ENCODE results near the gene AXDND1. TPM values are rescaled to one million over a fixed set of nuclear protein-coding genes. Genes with fewer than 3 reads are reported as not detected.
"Not testable (repeated sequence)": the region's sequence is repeated elsewhere in the genome, so short reads cannot be mapped to it uniquely, and the experiment has no call there.

AXDND1 gene
- polyA plus RNA-seq, 3 donors from 2014 or later = not detected

DNA sequence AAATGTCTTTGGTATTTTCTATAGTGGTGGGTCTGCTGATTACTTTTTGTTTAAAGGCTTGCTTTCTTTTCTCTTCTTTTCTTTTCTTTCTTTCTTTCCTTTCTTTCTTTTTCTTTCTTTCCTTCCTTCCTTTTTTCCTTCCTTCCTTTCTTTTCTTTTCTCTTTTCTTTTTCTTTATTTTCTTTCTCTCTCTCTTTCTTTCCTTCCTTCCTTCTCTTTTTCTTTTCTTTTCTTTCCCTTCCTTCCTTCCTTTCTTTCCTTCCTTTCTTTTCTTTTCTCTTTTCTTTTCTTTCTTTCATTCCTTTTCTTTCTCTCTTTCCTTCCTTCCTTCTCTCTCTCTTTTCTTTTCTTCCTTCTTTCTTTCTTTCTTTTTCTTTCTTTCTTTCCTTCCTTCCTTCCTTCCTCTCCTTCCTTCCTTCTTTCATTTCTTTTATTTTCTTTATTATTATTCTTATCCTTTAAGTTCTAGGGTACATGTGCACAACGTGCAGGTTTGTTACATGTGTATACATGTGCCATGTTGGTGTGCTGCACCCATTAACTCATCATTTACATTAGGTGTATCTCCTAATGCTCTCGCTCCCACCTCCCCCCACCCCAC lies 93.9 kb downstream of the AXDND1 start:
- not testable (repeated sequence) for H3K27ac Mint-ChIP-seq; H3K27me3 Mint-ChIP-seq (ENCODE audit: low read depth in 3 of 3); H3K4me3 Mint-ChIP-seq; H3K36me3 Mint-ChIP-seq; DNase-seq; H3K4me1 Mint-ChIP-seq; H3K9me3 Mint-ChIP-seq

DNA sequence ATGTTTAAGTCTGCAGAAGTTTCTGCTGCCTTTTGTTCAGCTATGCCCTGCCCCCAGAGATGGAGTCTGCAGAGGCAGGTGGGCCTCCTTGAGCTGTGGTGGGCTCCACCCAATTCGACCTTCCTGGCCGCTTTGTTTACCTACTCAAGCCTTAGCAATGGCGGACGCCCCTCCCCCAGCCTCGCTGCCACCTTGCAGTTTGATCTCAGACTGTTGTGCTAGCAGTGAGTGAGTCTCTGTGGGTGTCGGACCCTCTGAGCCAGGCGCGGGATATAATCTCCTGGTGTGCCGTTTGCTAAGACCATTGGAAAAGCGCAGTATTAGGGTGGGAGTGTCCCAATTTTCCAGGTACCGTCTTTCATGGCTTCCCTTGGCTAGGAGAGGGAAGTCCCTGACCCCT lies 99.9 kb downstream of the AXDND1 start:
- peaks cover 4 to 11% (median 6%) of the 10 kb centered on the region in 6 donors for H3K9me3 Mint-ChIP-seq
- not testable (repeated sequence) for H3K27me3 Mint-ChIP-seq (ENCODE audit: low read depth in 3 of 3); H3K4me3 Mint-ChIP-seq; H3K27ac Mint-ChIP-seq; DNase-seq; H3K36me3 Mint-ChIP-seq; H3K4me1 Mint-ChIP-seq

DNA sequence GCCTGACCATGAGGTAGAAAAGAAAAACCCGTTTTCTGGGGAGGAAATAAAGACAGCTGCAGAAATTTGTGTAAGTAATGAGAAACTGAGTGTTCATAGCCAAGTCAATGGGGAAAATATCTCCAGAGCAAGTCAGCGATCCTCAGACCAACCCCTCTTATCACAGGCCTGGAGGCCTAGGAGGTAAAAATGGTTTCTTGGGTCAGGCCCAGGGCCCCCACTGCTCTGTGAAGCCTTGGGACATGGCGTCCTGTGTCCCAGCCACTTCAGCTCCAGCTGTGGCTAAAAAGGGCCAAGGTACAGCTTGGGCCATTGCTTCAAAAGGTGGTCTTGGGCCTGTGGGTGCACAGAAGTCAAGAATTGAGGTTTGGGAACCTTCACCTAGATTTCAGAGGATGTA lies 108.9 kb downstream of the AXDND1 start:
- no peak overlapping the region for H3K4me3 Mint-ChIP-seq
- H3K9me3 Mint-ChIP-seq = peaks cover 6 to 54% (median 27%) of the 10 kb centered on the region in 6 donors
- H3K27ac Mint-ChIP-seq = no peak overlapping the region
- no peaks in the 10 kb centered on the region for H3K4me1 Mint-ChIP-seq
- H3K36me3 Mint-ChIP-seq = no peaks in the 10 kb centered on the region
- DNase-seq = no peak
- peaks cover 0 to 4% (median 0%) of the 10 kb centered on the region in 3 donors for H3K27me3 Mint-ChIP-seq (ENCODE audit: low read depth in 3 of 3)

DNA sequence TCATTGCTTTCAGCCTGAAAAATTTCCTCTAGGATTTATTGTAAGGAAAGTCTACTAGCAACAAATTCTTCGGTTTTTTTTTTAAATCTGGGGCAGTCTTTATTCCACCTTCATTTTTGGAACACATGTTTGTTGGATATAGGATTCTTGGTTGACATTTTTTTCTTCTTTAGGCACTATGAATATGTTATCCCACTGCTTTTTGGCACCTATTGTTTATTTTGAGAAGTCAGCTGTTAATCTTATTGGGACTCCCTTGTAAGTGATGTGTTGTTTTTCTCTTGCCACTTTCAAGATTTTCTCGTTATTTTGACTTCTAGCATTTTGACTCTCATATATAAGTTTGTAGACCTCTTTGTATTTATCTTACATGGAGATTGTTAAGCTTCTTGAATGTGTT lies 110.7 kb downstream of the AXDND1 start:
- Mint-ChIP-seq H3K9me3 (peaks cover 6 to 58% (median 29%) of the 10 kb centered on the region in 6 donors), H3K4me3 (no peak overlapping the region), H3K27me3 (ENCODE audit: low read depth in 3 of 3) (peaks cover 0 to 4% (median 0%) of the 10 kb centered on the region in 3 donors), H3K36me3 (no peaks in the 10 kb centered on the region), H3K4me1 (no peaks in the 10 kb centered on the region), H3K27ac (no peak overlapping the region)
- DNase-seq = no peak

DNA sequence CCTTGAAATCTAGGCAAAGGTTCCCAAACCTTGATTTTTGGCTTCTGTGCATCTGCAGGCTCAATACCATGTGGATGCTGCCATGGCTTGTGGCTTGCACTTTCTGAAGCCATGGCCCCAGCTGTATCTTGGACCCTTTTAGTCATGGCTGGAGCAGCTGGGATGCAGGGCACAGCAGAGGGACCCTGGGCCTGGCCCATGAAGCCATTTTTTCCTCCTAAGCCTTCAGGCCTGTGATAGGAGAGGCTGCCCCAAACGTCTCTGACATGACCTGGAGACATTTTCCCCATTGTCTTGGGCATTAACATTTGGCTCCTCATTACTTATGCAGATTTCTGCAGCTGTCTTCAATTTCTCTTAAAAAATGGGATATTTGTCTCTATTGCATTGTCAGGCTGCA lies 112.6 kb downstream of the AXDND1 start:
- peaks cover 8 to 59% (median 30%) of the 10 kb centered on the region in 6 donors for H3K9me3 Mint-ChIP-seq
- H3K4me1 Mint-ChIP-seq = no peaks in the 10 kb centered on the region
- no peaks in the 10 kb centered on the region for H3K36me3 Mint-ChIP-seq
- H3K27me3 Mint-ChIP-seq (ENCODE audit: low read depth in 3 of 3) = peaks cover 0 to 4% (median 0%) of the 10 kb centered on the region in 3 donors
- DNase-seq = no peak
- no peak overlapping the region for H3K4me3 Mint-ChIP-seq
- H3K27ac Mint-ChIP-seq = no peak overlapping the region

DNA sequence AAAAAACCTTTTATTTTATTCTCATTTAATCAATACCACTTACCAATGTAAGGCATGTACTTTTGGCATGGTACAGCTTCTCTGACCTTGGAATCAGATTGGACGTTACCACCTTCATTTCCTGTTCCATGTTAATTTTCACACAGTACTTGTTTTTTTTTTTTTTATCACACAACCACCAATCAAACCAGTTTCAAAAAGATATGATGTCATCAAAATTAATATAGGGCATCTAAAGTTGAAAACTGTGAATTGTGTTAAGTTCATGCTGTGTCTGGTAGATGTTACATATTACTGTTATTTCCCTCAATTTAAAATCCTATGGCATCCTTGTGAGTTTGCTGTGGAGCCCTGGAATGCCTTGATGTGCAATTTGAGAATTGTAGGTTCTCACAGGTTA lies 124.8 kb downstream of the AXDND1 start:
- no peaks in the 10 kb centered on the region for H3K36me3 Mint-ChIP-seq
- DNase-seq = no peak
- no peak overlapping the region for H3K27ac Mint-ChIP-seq
- no peaks in the 10 kb centered on the region for H3K4me1 Mint-ChIP-seq
- peaks cover 0 to 3% (median 2%) of the 10 kb centered on the region in 3 donors for H3K27me3 Mint-ChIP-seq (ENCODE audit: low read depth in 3 of 3)
- H3K9me3 Mint-ChIP-seq = peaks cover 0 to 21% (median 14%) of the 10 kb centered on the region in 6 donors
- no peak overlapping the region for H3K4me3 Mint-ChIP-seq

DNA sequence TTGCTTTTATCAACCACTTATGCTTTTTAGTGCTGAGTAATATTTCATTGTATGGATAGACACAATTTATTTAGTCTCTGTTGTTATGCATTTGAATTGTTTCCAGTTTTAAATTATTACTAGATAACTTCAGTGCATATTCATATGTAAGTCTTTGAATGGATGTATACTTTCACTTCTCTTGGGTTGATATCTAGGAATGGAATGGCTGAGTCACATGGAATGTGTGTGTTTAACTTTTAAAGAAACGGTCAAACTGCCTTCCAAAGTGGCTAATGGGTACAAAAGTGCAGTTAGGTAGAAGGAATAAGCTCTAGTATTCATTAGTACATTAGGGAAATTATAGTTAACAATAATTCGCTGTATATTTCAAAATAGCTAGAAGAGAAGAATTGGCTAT lies 127.6 kb downstream of the AXDND1 start:
- peaks cover 0 to 9% (median 6%) of the 10 kb centered on the region in 6 donors for H3K9me3 Mint-ChIP-seq
- no peak overlapping the region for H3K27ac Mint-ChIP-seq
- H3K36me3 Mint-ChIP-seq = no peaks in the 10 kb centered on the region
- no peak for DNase-seq
- no peaks in the 10 kb centered on the region for H3K4me1 Mint-ChIP-seq
- peaks cover 0 to 6% (median 3%) of the 10 kb centered on the region in 3 donors for H3K27me3 Mint-ChIP-seq (ENCODE audit: low read depth in 3 of 3)
- no peak overlapping the region for H3K4me3 Mint-ChIP-seq

DNA sequence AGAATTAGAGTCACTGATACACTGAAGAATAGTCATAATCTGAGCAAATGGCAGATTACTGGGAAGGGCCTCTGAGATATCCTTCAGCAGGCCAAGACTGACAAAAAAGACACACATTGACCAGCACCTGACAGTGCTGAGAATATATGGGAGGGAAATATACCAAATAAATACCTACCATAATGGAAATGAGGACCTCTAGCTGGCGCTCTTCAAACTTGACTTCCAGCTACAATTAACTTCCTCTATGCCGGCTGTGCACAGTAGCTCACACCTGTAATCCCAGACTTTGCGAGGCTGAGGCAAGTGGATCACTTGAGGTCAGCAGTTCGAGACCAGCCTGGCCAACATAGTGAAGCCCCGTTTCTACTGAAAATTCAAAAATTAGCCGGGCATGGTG lies 140.4 kb downstream of the AXDND1 start:
- Mint-ChIP-seq H3K27ac (no peak overlapping the region), H3K36me3 (no peaks in the 10 kb centered on the region), H3K27me3 (ENCODE audit: low read depth in 3 of 3) (peaks cover 0 to 2% (median 0%) of the 10 kb centered on the region in 3 donors), H3K4me3 (no peak overlapping the region), H3K4me1 (no peaks in the 10 kb centered on the region), H3K9me3 (peaks cover 0 to 3% (median 0%) of the 10 kb centered on the region in 6 donors)
- no peak for DNase-seq

DNA sequence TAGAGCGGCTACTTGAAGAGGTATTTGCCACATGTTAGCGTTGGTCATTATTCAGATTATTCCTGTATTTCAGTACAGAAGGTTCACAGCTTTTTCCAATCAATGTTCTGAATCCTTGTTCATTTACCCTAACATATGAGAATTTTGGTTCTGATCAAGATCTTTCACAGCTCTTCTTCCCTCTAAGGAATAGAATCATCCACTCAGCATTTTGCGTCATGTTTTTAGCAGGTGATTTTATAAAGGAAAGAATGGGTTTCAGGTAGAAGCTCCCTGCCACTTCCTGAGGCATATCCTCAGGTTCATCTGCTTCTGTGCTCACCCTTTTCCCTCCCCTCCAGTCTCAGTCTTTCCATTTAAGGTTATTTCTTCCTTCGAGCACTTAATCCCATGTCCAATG lies 143.6 kb downstream of the AXDND1 start:
- no peak overlapping the region for H3K4me3 Mint-ChIP-seq
- no peaks in the 10 kb centered on the region for H3K4me1 Mint-ChIP-seq
- no peak overlapping the region for H3K27ac Mint-ChIP-seq
- peaks cover 0 to 5% (median 0%) of the 10 kb centered on the region in 6 donors for H3K9me3 Mint-ChIP-seq
- no peaks in the 10 kb centered on the region for H3K36me3 Mint-ChIP-seq
- peaks cover 0 to 2% (median 2%) of the 10 kb centered on the region in 3 donors for H3K27me3 Mint-ChIP-seq (ENCODE audit: low read depth in 3 of 3)
- DNase-seq = no peak

DNA sequence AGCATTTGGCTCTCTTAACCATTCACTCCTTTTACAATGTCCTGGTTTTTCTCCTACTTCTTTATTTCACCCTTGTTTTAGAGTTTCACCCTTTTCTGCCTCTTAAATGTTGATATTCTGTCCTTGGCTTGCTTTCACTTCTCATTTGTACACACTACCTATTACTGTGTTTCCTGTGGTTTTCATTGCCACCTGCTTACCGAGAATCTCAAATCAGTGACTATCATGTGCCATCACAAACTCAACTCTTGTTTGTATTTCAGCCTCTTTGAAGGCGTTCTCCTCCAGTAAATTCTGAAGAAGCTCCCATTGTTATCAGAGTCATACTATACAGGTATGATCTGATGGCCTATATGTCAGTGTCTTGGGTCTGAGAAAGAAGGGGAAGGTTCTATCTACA lies 144.3 kb downstream of the AXDND1 start:
- Mint-ChIP-seq H3K4me3 (no peak overlapping the region), H3K27me3 (ENCODE audit: low read depth in 3 of 3) (peaks cover 0 to 2% (median 2%) of the 10 kb centered on the region in 3 donors), H3K9me3 (peaks cover 0 to 6% (median 0%) of the 10 kb centered on the region in 6 donors), H3K4me1 (no peaks in the 10 kb centered on the region), H3K36me3 (no peaks in the 10 kb centered on the region), H3K27ac (no peak overlapping the region)
- DNase-seq = no peak

DNA sequence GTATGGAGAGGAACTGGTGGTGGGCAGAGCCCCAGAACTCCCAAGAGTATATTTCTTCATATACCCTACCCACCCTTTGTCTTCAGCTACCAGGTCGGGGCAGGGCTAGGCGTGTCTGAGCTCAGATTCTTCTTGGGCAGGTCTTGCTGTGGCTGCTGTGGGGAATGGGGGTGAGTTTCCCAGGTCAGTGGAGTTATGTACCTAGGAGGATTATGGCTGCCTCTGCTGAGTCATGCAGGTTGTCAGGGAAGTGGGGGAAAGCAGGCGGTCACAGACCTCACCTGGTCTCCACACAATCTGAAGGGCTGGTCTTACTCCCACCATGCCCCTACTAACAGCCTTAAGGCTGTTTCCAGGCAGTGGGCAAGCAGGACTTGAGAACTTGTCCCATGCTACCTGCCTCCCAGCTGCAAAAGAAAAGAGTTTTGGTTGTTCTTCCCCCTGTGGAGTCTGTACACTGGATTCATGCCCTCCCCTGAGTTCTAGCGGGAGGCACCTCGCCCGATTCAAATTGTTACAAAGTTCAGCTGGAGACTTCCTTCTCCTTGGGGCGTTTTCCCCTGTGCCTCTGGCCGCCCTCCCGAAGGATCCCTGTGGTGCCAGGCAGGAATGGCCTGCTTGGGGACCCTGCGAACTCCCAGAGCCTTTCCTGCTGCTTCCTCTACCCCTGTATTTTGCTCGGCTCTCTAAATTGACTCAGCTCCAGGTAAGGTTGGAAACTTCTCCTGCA lies 151.4 kb downstream of the AXDND1 start:
- no peak overlapping the region for H3K4me3 Mint-ChIP-seq
- DNase-seq = no peak
- no peaks in the 10 kb centered on the region for H3K36me3 Mint-ChIP-seq
- H3K27ac Mint-ChIP-seq = no peak overlapping the region
- H3K4me1 Mint-ChIP-seq = no peaks in the 10 kb centered on the region
- H3K9me3 Mint-ChIP-seq = peaks cover 2 to 18% (median 6%) of the 10 kb centered on the region in 6 donors
- peaks cover 4 to 8% (median 4%) of the 10 kb centered on the region in 3 donors for H3K27me3 Mint-ChIP-seq (ENCODE audit: low read depth in 3 of 3)

DNA sequence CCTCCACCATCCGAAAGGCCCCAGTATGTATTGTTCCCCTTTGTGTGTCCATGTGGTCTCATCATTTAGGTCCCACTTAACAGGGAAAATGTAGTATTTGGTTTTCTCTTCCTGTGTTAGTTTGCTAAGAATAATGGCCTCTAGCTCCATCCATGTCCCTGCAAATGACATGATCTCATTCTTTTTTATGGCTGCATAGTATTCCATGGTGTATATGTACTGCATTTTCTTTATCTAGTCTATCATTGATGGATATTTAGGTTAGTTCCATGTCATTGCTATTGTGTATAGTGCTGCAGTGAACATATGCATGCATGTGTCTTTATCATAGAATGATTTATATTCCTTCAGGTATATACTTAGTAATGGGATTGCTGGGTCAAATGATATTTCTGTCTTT lies 152.8 kb downstream of the AXDND1 start:
- H3K4me3 Mint-ChIP-seq; H3K4me1 Mint-ChIP-seq; H3K36me3 Mint-ChIP-seq; H3K27ac Mint-ChIP-seq; DNase-seq; H3K27me3 Mint-ChIP-seq (ENCODE audit: low read depth in 3 of 3): not testable (repeated sequence)
- peaks cover 2 to 18% (median 6%) of the 10 kb centered on the region in 6 donors for H3K9me3 Mint-ChIP-seq

DNA sequence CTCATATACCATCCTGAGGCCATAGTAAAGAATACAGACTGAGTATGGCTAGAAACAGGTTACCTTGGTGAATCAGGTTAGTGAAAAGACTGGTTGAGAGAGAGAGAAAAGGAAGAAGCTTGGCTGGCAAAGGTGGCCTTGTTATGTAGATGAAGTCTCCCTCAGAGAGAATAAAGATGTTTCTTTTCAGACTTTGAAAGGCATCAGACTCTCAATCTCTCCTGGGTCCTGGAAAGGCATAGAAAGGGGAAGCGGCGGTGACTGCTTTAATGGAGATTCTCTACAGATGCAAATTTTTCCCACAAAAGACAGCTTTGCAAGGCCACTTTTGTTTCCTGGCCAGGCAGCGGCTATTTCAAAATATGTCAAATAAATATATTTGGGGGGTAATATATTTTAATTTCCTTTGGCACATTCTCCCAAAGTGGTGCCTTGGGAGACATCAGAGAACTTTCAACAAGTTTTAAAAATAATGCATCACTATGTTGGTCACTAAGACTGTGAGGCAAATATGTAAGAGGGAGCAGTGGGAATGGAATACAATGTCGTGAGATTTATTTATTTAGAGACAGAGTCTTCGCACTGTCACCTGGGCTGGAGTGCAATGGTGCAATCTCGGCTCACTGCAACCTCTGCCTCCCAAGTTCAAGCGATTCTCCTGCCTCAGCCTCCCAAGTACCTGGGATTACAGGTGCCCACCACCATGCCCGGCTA lies 163.9 kb downstream of the AXDND1 start:
- Mint-ChIP-seq H3K9me3 (peaks cover 0 to 3% (median 2%) of the 10 kb centered on the region in 6 donors), H3K27ac (no peak overlapping the region), H3K4me3 (no peak overlapping the region), H3K4me1 (no peaks in the 10 kb centered on the region), H3K36me3 (peaks cover 0 to 4% (median 0%) of the 10 kb centered on the region in 3 donors), H3K27me3 (ENCODE audit: low read depth in 3 of 3) (peaks cover 0 to 2% (median 2%) of the 10 kb centered on the region in 3 donors)
- no peak for DNase-seq

DNA sequence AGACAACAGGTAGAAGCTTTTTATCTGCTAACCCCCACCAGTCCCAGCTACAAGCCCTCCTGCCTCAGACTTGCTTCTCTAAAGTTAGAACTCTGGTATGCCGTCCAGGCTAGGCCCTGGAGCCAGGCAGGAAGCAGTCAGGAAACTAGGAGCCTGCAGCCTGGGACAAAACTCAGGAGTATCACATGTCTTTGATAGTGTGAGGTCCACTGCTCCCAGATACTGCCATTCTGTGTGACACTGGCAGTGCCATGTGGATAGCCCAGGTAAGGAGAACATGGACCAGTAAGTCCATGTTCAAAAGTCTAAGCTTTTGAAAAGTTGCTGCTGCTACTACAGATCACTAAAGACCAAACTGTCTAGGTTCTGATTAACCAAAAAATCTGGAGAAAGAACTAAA lies 164.6 kb downstream of the AXDND1 start:
- peaks cover 0 to 6% (median 3%) of the 10 kb centered on the region in 6 donors for H3K9me3 Mint-ChIP-seq
- DNase-seq = no peak
- H3K27ac Mint-ChIP-seq = no peak overlapping the region
- peaks cover 0 to 2% (median 0%) of the 10 kb centered on the region in 3 donors for H3K27me3 Mint-ChIP-seq (ENCODE audit: low read depth in 3 of 3)
- no peak overlapping the region for H3K4me3 Mint-ChIP-seq
- peaks cover 0 to 4% (median 0%) of the 10 kb centered on the region in 3 donors for H3K36me3 Mint-ChIP-seq
- no peaks in the 10 kb centered on the region for H3K4me1 Mint-ChIP-seq

Measured in immature natural killer cell (primary cell).